Myocyte (in vitro differentiated cells): ENCODE results near the gene FGGY. TPM values are rescaled to one million over a fixed set of nuclear protein-coding genes. Genes with fewer than 3 reads are reported as not detected.
A peak's percentile ranks its signal among the peaks of the same experiment; 100 is the strongest.

Source experiments
- DNase-seq: peaks from one replicate; pipeline ENCODE4 v3.0.0-alpha.2; 2012; ENCODE audit warnings: low read depth
- total RNA-seq: library from RNA; depleted of rRNA; stranded (reverse); fragments of >200 nt; gene quantifications from 2 replicates; pipeline ENCODE4 v1.2.3, GENCODE V29; 2014

FGGY gene
- total RNA-seq, 1 donor from 2014 or later = 21.0 TPM

- no peak for DNase-seq
These were observed 87.1 kb downstream of the FGGY start for GRCh38 chr1:59383963-59384362.

- no peak for DNase-seq
These were observed 87.5 kb downstream of the FGGY start for GRCh38 chr1:59384443-59384842.

- no peak for DNase-seq
These were observed 91.3 kb downstream of the FGGY start for GRCh38 chr1:59388191-59388590.

- DNase-seq = no peak
These were observed 93.0 kb downstream of the FGGY start for GRCh38 chr1:59389847-59390246.

GRCh38 chr1:59390307-59390706 lies 93.4 kb downstream of the FGGY start:
- no peak for DNase-seq

DNA sequence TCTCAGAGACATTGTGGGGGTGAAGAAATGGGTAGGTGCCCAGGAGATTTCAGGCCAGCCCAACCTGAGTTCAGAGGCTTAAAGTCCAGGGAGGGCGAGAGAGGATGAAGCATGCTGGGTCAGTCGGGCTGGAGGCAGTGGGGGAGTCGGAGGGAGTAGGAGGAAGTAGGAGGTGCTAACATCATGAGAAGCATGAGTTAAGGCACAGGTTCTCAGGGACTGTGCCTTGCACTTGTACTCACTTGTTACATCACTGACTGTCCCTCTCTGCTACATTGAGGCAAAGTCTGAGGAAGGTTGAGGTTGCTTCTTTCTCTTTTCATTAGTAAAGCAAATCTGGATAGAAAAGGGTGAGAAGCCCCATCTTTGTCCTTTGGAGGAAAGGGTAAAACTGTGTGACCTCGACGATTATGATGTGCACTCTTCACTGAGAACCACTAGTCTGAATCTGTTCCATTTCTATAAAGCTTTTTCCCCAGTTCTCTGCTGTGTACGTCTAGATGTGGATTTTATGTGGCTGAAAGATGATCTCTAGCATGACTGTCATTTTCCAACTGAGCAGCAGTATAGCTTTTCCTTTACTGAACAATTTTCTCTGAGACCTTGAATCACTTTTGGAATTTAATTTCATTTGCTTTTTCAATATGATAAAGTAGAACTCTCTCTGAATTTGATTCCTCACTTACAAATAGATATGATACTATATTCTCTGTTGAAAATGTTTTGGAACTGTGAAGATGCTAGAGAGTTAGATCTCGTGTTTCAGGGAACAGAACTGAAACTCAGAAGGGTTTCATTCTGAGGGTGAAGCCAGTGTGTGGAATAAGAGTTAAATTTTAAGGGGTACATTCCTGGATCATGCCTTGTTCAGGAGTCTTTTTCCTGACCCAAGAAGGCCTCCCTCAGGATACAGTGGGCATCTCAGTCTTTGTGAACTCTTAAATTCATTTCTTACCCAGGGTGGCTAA lies 94.6 kb downstream of the FGGY start:
- DNase-seq = peak; percentile 40

DNA sequence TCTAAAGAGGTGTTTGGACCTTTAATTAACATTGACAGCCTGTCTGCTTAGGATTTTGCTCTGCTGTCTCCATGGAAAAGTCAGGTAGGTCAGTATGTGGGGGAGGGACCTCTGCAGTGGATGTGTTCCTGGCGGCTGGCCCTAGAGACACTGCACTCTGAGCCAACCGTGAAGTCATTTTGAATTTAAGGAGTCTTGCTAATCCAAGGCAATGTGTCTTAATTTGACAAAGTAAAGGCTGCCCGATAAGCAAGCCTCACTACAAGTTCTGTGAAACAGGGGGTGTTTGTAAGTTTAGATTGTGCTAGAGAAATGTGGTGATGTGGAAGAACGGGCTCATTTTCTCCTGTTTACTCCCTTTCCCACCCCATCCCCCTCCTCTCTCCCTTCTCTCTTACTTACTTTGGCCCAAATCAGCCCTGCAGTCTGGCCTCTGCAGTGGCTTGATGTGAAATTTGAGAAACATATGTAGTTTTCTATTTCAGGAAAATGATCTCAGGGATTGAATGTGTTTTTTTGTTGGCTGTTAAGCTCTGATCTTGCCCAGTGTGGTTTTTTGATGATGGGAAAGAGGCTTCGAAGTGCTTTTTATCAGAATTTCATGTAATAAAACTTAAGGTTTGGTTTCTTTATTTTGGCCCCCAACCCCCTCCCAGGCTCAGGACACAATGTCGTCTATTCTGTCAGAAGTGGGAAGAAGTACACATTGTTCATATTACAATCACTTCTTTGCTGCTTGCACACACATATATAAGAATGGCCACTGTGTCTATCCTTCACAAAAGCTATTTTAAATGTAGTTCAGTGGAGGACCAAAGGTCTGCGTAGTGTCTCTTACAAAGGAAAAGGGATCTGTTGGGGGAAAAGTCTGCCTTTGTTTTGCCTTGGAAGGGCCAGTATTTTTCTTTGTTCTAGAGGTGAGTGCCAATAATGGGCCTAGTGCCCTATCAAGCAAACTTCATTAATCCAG lies 96.6 kb downstream of the FGGY start:
- DNase-seq = peak; percentile 96

DNA sequence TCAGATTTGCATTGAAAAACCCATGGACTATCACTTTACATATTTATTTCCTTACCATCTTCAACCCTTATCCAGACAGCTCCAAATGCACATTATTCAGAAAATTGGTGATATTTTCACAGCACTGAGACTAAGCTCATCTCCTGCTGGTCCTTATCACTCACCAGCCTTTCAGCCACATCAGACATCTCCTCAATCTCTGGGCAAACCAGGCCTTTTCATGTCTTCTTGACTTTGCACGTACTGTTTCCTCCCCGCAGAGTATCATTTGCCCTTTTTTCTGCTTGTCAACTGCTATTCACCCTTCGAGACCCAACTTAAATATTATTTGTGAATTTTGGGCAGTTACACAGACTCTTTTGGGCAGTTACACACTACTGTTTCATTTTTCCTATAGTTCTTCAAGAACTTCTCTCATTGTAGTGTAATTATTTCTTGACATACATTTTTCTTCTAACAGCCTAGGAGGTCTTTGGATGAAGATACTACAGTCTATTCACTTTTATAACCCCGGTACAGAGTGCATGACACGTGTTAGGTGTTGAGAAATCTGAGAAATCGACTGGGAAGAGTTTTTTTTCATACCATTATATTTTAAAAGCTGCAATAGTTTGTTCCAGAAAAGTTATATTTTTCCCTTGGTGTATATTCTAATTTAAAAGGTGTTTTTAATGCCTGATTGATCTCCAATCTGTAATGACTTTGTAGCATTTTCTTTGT lies 98.0 kb downstream of the FGGY start:
- no peak for DNase-seq

- no peak for DNase-seq
These were observed 99.5 kb downstream of the FGGY start for GRCh38 chr1:59396387-59396786.

GRCh38 chr1:59397139-59397858 lies 100.4 kb downstream of the FGGY start:
- no peak for DNase-seq

- DNase-seq = no peak
These were observed 102.7 kb downstream of the FGGY start for GRCh38 chr1:59399642-59400041.

DNA sequence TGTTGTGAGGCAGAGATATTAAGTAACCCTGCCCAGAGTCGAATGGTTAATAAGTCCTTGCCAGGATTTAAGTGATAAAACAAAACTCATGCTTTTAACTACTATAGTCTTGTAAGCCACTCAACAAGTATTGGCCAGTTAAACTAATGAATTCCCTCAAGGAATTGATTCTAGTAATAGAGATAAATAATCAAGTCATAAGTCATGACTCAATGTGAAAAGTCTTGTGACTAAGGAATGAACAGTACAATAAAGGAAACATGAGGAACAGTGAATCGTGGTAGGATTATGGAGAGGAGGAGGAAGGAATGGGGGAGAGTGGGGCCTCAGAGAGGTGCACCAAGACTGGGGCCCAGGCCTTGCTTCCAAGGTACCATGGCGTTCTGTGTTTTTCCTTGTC lies 104.7 kb downstream of the FGGY start:
- DNase-seq = no peak

- no peak for DNase-seq
These were observed 107.9 kb downstream of the FGGY start for GRCh38 chr1:59404796-59405195.

DNA sequence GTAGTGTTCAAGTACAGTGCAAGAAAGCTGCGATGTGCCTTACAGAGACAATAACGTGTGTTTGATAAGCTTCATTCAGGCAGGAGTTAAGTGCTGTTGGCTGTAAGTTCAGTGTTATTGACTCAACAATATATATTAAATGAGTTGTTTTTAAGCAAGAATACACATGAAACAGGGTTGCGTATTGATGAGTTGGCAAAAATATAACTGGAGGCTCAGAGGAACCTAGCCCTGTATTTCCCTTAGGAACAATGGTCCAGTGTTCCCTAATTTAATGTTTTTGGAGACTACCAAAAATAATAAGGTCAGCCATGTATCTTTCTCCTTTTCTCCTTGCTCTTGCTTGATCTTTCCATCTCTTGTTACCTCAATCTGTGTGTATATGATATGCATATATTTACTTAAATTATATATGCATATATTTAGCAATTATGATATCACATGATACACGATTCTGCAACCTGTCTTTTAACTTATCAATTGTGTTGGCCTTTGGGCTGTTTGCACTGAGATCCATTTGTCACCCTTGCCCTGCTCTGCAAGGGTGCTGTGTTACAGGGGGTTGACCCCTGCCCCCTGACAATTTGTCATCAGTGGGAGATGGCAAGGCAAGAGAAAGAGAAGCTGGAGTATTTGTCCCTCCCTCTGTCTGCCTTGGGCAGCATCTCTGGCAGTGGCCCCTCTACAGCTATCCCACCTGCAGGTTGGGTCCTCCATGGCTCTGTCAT lies 109.7 kb downstream of the FGGY start:
- no peak for DNase-seq

- no peak for DNase-seq
These were observed 111.8 kb downstream of the FGGY start for GRCh38 chr1:59408608-59409240.

DNA sequence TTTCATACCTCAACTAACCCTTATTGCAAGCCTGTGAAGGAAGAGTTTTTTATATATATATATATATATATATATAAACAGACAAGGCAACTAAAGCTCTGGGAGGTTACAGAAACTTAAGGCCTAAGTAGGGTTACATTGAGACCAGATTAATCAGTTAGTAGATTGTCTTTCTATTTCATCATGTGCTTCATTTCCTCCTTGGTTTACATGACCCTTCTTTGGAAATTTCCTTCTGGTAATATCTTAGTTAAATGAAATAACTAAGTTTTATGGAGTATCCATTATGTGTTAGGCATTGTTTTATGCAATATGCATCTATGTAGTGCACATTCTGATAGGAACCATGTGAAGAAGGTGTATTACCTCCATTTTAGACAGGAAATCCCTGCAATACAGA lies 112.7 kb downstream of the FGGY start:
- DNase-seq = no peak

GRCh38 chr1:59409986-59410385 lies 113.1 kb downstream of the FGGY start:
- no peak for DNase-seq

DNA sequence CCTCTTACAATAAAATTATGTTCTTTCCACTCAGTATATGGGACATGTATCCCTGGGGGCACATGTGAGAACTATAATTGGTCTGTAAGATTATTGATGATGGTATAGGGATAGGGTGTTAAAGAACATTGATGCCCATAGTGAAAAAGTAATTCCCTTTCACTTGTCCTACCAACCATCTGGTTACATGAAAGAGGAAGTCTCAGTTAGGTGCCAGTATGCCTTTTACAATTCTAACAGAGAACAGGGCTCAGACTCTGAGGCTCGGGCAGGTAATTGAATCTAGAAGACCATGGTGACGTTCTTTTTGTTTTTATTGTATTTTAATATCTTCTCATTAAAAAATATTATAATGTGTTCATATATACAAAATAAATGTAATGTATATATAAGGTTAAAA lies 113.6 kb downstream of the FGGY start:
- DNase-seq = no peak

DNA sequence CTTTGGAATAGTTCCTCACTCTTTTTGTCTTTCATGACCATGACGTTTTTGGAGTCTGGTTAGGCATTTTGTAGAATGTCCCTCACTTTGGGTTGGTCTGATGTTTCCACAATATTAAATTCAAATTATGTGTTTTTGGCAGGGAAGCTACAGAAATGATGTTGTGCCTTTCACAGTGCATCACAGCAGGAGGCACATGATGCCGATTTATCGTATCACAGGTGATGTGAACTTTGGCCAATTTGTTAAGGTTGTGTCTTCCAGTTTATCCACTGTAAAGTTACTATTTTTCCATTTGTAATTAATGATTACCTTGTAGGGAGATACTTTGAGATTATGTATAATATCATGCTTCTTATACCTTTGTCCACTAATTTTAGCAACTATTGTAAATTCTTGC lies 114.3 kb downstream of the FGGY start:
- DNase-seq = no peak
